ENCODE data around the gene SNTB2.
A peak's percentile ranks its signal among the peaks of the same experiment; 100 is the strongest.

SNTB2 gene

GRCh38 chr16:69169051-69169450 is 17.9 kb upstream of the SNTB2 start:
- Mint-ChIP-seq H3K4me1 (ENCODE audit: low read depth) (peaks cover 36% of the 10 kb centered on the region), H3K4me3 (no peak overlapping the region), H3K36me3 (peaks cover 13% of the 10 kb centered on the region), H3K9me3 (ENCODE audit: low read depth) (no peaks in the 10 kb centered on the region), H3K27ac (no peak overlapping the region), H3K27me3 (no peaks in the 10 kb centered on the region)

- no peaks in the 10 kb centered on the region for H3K27me3 Mint-ChIP-seq
These were observed 17.2 kb upstream of the SNTB2 start for GRCh38 chr16:69169607-69170352.

GRCh38 chr16:69171325-69172084 is 15.5 kb upstream of the SNTB2 start:
- Mint-ChIP-seq H3K36me3 (peaks cover 11% of the 10 kb centered on the region), H3K27ac (no peak overlapping the region), H3K9me3 (ENCODE audit: low read depth) (no peaks in the 10 kb centered on the region), H3K27me3 (no peaks in the 10 kb centered on the region), H3K4me3 (no peak overlapping the region), H3K4me1 (ENCODE audit: low read depth) (peaks cover 19% of the 10 kb centered on the region)

More at GRCh38 chr16:69169607-69170352, 17.2 kb upstream of the SNTB2 start:
- H3K4me1 Mint-ChIP-seq (ENCODE audit: low read depth) = peaks cover 34% of the 10 kb centered on the region
- H3K36me3 Mint-ChIP-seq = peaks cover 11% of the 10 kb centered on the region
- H3K27ac Mint-ChIP-seq = peak overlapping the region; percentile 18
- no peaks in the 10 kb centered on the region for H3K9me3 Mint-ChIP-seq (ENCODE audit: low read depth)
- no peak overlapping the region for H3K4me3 Mint-ChIP-seq

DNA sequence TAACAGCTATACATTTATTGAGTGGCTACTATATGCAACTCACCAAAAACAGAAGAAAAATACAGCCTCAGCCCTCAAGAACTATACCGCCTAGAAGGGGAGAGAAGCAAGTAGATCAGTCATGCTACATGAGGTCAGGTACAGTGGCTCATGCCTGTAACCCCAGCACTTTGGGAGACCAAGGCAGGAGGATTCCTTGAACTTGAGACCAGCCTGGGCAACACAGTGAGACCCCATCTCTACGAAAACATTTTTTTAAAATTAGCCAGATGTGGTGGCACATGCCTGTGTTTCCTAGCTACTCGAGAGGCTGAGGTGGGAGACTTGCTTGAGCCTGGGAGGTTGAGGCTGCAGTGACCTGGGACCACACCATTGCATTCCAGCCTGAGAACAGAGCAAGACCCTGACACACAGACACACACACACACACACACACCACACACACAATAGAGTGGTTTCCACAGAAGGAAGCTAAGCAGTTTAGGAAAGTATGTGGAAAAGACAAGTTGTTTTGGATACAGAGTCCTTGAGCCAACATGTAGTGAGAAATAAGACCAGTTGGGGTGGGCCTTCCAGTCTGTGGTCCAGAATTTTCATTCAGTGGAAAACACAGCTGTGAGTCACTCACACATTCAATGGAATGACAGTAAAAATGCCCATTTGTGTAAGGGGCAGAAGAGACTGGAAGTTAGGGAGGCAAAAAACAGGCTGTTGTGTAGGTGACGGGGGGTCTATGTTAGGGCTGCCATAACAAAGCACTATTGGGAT is 10.7 kb upstream of the SNTB2 start:
- Mint-ChIP-seq H3K4me1 (ENCODE audit: low read depth) (peaks cover 7% of the 10 kb centered on the region), H3K4me3 (no peak overlapping the region), H3K9me3 (ENCODE audit: low read depth) (no peaks in the 10 kb centered on the region), H3K27me3 (no peaks in the 10 kb centered on the region), H3K27ac (no peak overlapping the region), H3K36me3 (no peaks in the 10 kb centered on the region)

- peaks cover 8% of the 10 kb centered on the region for H3K4me1 Mint-ChIP-seq (ENCODE audit: low read depth)
- H3K4me3 Mint-ChIP-seq = no peak overlapping the region
- no peaks in the 10 kb centered on the region for H3K9me3 Mint-ChIP-seq (ENCODE audit: low read depth)
- no peaks in the 10 kb centered on the region for H3K27me3 Mint-ChIP-seq
- peaks cover 4% of the 10 kb centered on the region for H3K36me3 Mint-ChIP-seq
- H3K27ac Mint-ChIP-seq = peak overlapping the region; percentile 46
These were observed 7.5 kb upstream of the SNTB2 start for GRCh38 chr16:69179328-69180010.

DNA sequence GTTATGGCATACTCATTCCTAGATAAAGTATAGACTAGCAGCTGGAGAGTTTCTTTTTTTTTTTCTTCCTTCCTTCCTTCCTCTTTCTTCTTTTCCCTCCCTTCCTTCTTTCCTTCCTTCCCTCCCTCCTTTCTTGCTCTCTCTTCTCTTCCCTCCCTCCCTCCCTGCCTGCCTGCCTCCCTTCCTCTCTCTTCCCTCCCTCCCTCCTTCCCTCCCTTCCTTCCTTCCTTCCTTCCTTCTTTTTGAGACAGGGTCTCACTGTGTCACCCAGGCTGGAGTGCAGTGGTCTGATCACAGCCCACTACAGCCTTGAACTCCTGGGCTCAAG is 7.0 kb upstream of the SNTB2 start:
- Mint-ChIP-seq H3K4me1 (ENCODE audit: low read depth) (peaks cover 12% of the 10 kb centered on the region), H3K36me3 (peaks cover 6% of the 10 kb centered on the region), H3K9me3 (ENCODE audit: low read depth) (no peaks in the 10 kb centered on the region), H3K4me3 (no peak overlapping the region), H3K27me3 (no peaks in the 10 kb centered on the region), H3K27ac (peak overlapping the region; percentile 46)

DNA sequence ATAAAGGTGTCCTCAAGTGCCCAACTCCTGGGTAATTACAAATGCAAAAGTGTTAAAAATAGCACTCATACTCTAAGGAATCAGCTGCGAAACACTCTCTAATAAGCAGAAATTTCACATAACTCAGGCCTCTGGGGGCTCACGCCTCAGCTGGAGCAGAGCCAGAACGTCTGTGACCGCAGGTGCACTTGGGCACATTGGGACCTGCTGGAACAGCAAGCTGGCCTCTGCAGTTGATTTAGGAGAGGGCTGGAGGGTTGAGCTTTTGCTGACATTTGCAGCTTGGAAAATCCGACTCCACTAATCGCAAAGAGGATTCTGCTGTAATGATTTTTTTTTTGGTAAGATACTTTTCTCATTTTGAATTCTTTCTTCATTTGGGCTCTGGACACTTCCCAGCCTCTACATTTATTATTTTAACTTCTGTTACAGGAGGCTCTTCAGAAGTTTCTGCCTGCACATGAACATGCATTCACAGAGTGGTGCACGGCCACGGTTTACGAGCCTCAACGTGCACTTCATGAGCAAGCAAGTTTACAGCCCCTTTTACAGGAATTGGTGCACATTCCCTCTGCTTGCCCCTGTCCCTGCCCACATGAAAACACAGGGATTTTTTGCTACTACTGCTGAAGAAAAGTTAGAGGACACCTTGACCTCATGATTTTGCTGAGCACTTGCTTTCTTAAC is 4.1 kb upstream of the SNTB2 start:
- Mint-ChIP-seq H3K36me3 (peaks cover 6% of the 10 kb centered on the region), H3K27me3 (no peaks in the 10 kb centered on the region), H3K4me3 (no peak overlapping the region), H3K27ac (no peak overlapping the region), H3K9me3 (ENCODE audit: low read depth) (no peaks in the 10 kb centered on the region), H3K4me1 (ENCODE audit: low read depth) (peaks cover 25% of the 10 kb centered on the region)

- H3K4me3 Mint-ChIP-seq = peak overlapping the region; percentile 90
These were observed 677 bp downstream of the SNTB2 start for GRCh38 chr16:69187446-69188235.

GRCh38 chr16:69188236-69188549 is 1.2 kb downstream of the SNTB2 start:
- Mint-ChIP-seq H3K4me3 (peak overlapping the region; percentile 90), H3K27ac (peak overlapping the region; percentile 88), H3K36me3 (peaks cover 2% of the 10 kb centered on the region), H3K4me1 (ENCODE audit: low read depth) (peaks cover 49% of the 10 kb centered on the region), H3K27me3 (no peaks in the 10 kb centered on the region), H3K9me3 (ENCODE audit: low read depth) (no peaks in the 10 kb centered on the region)

More at GRCh38 chr16:69187446-69188235, 677 bp downstream of the SNTB2 start:
- peaks cover 49% of the 10 kb centered on the region for H3K4me1 Mint-ChIP-seq (ENCODE audit: low read depth)
- no peaks in the 10 kb centered on the region for H3K27me3 Mint-ChIP-seq
- peaks cover 2% of the 10 kb centered on the region for H3K36me3 Mint-ChIP-seq
- peak overlapping the region; percentile 88 for H3K27ac Mint-ChIP-seq
- H3K9me3 Mint-ChIP-seq (ENCODE audit: low read depth) = no peaks in the 10 kb centered on the region

DNA sequence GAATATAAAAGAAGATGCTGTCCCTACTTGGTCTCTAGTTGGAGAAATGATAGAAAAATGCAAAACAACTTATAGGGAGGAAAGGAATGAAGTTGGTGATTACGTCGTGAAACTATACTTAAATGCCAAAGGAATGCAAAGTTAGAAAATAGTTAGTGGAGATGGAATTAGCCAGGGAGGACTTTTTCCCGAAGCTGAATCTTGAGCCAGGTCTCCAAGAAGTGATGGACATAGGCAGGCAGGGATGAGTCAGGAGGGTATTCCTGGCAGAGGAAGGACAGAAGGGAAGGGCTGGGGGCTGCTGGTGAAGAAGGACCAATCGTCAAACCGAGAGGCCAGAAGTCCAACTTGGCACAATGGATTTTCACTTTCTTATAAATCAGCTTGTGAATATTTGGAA is 1.8 kb downstream of the SNTB2 start:
- H3K4me3 Mint-ChIP-seq = peak overlapping the region; percentile 90
- H3K4me1 Mint-ChIP-seq (ENCODE audit: low read depth) = peaks cover 48% of the 10 kb centered on the region
- H3K36me3 Mint-ChIP-seq = peaks cover 2% of the 10 kb centered on the region
- no peaks in the 10 kb centered on the region for H3K9me3 Mint-ChIP-seq (ENCODE audit: low read depth)
- peak overlapping the region; percentile 88 for H3K27ac Mint-ChIP-seq
- H3K27me3 Mint-ChIP-seq = no peaks in the 10 kb centered on the region

DNA sequence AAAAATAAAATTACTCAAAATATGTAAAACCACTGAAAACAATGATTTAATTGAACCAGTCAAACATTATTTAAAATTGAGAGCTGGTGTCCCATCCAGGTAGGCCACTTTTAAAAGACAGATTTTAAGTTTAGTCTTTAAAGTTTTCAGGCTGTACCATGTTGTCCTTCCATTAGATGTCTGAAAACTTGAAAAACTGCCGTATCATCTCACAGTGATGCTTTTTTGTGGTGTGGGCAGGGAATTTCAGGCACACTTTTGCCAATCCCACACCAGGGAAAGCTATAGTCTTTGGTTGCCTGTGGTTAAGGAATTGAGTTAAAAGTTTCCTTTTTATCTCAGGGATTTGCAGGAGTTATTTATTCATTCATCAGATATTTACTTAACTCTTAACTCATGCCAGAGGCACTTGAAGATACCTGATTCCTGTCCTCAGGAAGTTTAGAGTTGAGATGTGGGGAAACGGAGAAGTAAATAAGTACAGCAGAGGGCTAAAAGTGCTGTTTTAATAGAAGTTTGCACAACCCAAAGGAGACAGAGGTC is 3.2 kb downstream of the SNTB2 start:
- Mint-ChIP-seq H3K9me3 (ENCODE audit: low read depth) (no peaks in the 10 kb centered on the region), H3K4me3 (peak overlapping the region; percentile 21), H3K27ac (no peak overlapping the region), H3K4me1 (ENCODE audit: low read depth) (peaks cover 40% of the 10 kb centered on the region), H3K27me3 (no peaks in the 10 kb centered on the region), H3K36me3 (no peaks in the 10 kb centered on the region)

- H3K4me1 Mint-ChIP-seq (ENCODE audit: low read depth) = peaks cover 38% of the 10 kb centered on the region
- no peak overlapping the region for H3K27ac Mint-ChIP-seq
- no peak overlapping the region for H3K4me3 Mint-ChIP-seq
- no peaks in the 10 kb centered on the region for H3K27me3 Mint-ChIP-seq
- H3K36me3 Mint-ChIP-seq = no peaks in the 10 kb centered on the region
- no peaks in the 10 kb centered on the region for H3K9me3 Mint-ChIP-seq (ENCODE audit: low read depth)
These were observed 3.6 kb downstream of the SNTB2 start for GRCh38 chr16:69190598-69190997.

DNA sequence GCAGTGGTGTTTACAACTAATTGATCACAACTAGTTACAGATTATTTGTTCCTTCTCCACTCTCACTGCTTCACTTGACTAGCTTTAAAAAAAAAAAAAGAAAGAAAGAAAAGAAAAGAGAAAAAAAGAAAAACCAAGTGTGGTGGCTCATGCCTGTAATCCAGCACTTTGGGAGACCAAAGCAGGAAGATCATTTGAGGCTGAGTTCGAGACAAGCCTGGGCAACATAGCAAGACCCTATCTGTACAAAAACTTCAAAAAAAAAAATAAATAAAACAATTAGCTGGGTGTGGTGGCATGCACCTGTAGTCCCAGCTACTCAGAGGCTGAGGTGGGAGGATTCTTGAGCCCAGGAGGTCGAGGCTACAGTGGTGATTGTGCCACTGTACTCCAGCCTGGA is 4.2 kb downstream of the SNTB2 start:
- no peak overlapping the region for H3K27ac Mint-ChIP-seq
- H3K27me3 Mint-ChIP-seq = no peaks in the 10 kb centered on the region
- peaks cover 35% of the 10 kb centered on the region for H3K4me1 Mint-ChIP-seq (ENCODE audit: low read depth)
- no peak overlapping the region for H3K4me3 Mint-ChIP-seq
- no peaks in the 10 kb centered on the region for H3K36me3 Mint-ChIP-seq
- H3K9me3 Mint-ChIP-seq (ENCODE audit: low read depth) = no peaks in the 10 kb centered on the region
